ENCODE results near the gene CPSF4. TPM values are rescaled to one million over a fixed set of nuclear protein-coding genes. Genes with fewer than 3 reads are reported as not detected.
"Not testable (repeated sequence)": the region's sequence is repeated elsewhere in the genome, so short reads cannot be mapped to it uniquely, and the experiment has no call there.

CPSF4 gene
- total RNA-seq, 1 donor from 2014 or later, result 23.8 TPM

- ATAC-seq, result no peak
Observed at GRCh38 chr7:99497766-99498545, 59.2 kb downstream of the CPSF4 start.

DNA sequence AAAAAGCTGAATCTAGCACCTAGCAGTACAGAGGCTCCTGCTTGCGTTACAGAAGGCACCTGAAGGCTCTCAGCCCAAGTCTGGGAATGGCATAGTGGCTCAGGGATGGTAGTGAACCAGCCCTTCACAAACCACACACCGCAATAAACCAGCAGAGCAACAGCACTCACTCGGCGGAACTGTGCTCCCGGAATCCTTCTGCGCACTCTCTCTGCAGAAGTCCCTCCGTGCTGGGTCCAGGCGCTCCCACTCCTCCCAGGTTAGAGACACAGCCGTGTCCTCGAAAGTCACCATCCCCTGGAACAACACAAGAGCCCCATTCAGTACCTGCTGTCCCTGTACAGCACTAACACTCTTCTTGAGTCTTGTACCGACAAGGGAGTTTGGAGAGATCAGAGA lies 59.8 kb downstream of the CPSF4 start:
- peak; percentile 7 for ATAC-seq

DNA sequence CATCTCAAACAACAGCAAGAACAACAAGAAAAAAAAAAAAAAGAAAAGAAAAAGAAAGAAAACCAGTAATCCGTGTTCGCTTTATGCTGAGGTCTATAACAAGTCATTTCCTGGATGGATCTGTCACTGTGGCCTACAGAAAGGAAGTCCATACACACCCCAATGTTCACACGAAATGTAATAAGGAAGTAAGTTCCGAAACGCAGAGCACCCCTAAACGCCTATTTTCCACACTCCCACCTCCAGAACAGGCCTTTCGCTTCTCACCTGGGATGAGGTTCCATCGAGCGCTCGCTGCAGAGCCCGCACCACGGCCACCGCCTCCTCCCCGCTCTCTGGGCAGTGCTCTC lies 60.6 kb downstream of the CPSF4 start:
- peak; percentile 61 for ATAC-seq

DNA sequence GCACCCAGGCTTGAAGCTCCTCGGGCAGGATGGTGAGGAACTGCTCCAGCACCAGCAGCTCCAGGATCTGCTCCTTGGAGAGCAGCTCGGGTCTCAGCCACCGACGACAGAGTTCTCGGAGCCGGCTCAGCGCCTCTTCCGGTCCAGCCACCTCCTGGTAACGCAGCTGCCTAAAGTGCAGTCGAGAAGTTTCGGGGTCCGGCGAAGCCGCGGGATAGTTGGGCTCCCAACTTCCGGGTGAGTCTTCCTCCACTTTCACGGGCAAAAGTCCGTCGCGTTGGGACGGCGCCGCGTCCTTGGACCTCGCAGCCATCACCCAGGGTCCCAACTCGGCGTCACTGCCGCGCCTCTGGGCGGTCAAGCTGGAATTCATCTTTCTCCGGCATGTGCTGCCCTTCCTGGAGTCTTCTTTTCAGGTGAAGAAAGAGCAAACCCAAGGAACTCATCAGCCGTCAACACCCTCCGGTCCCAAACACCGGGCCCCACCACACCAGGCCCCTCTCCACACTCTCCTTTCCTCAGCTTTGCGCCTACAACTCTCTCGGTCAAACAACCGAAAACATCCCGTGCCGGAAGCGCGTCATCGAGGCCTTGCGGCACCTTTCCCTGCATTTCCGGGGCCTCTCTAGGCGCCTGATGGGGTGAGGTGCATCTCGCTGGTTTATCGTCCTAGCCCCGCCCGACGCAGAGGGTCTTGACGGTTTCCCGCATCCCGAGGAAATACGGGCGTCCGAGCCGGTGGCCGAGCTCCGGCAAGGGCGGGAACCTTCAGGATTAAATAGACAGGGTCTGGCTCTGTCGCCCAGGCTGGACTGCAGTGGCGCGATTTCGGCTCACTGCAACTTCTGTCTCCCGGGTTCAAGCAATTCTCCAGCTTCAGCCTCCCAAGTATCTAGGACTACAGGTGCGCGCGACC lies 61.2 kb downstream of the CPSF4 start, which contains the start of gene ZNF394:
TSS of gene ZNF394 (minus strand) at position 561 of the 916 bp plus-strand sequence. CDS start at position 373, 188 bp downstream.
- peak; percentile 63 for ATAC-seq

DNA sequence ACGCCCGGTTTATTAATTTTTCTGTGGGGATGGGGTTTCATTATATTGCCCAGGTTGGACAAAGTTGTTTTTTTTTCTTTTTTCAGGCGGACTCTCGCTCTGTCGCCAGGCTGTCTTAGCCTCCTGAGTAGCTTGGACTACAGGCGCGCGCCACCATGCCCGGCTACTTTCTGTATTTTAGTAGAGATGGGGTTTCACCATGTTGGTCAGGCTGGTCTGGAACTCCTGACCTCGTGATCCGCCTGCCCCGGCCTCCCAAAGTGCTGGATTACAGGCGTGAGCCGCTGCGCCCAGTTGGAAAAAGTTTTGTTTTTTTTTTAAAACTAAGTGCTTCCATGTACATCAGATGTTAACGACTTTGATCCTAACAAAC lies 61.9 kb downstream of the CPSF4 start:
- ATAC-seq, result no peak

GRCh38 chr7:99501236-99501635 lies 62.5 kb downstream of the CPSF4 start:
- not testable (repeated sequence) for ATAC-seq

DNA sequence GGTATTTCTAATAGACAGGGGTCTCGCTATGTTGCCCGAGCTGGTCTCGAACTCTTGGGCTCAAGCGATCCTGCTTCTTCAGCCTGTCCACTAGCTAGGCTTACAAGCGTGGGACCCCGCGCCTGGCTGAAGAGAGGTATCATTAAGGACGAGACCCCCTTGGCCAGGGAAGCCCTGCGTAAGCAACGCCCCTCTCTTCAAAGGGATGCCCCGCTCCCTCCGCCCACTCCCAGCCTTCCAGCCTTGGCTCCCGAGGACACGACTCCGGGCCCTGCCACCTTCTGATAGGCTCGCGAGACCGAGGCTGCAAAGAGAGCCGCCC lies 65.5 kb downstream of the CPSF4 start:
- ATAC-seq, result peak; percentile 93

- peak; percentile 95 for ATAC-seq
Observed at GRCh38 chr7:99504603-99505323, 66.0 kb downstream of the CPSF4 start, which contains the start of gene ZKSCAN5. ZKSCAN5 (plus strand) TSS chr7:99504662; CDS start chr7:99506045, 1,383 bp downstream.

- no peak for ATAC-seq
Observed at GRCh38 chr7:99505324-99505662, 66.5 kb downstream of the CPSF4 start.

Other genes starting within 250 kb of the CPSF4 start
- gene KPNA7, start 230.8 kb upstream of the CPSF4 start, total RNA-seq, result 0.72 TPM
- not detected for gene MYH16, start 166.1 kb upstream of the CPSF4 start, total RNA-seq
- gene ARPC1A, start 113.0 kb upstream of the CPSF4 start, total RNA-seq, result 182 TPM
- 53.0 TPM for gene ARPC1B, start 64.2 kb upstream of the CPSF4 start, total RNA-seq
- gene PDAP1, start 30.3 kb upstream of the CPSF4 start, total RNA-seq, result 94.4 TPM
- gene BUD31, start 30.0 kb upstream of the CPSF4 start, total RNA-seq, result 98.9 TPM
- gene PTCD1, start 145 bp upstream of the CPSF4 start, total RNA-seq, result 4.0 TPM
- gene ATP5MF, start 27.2 kb downstream of the CPSF4 start, total RNA-seq, result 409 TPM
- 4.2 TPM for gene ZNF789, start 33.9 kb downstream of the CPSF4 start, total RNA-seq
- 15.4 TPM for gene ZNF394, start 61.3 kb downstream of the CPSF4 start, total RNA-seq
- 3.3 TPM for gene ZKSCAN5, start 65.7 kb downstream of the CPSF4 start, total RNA-seq
- gene FAM200A, start 113.2 kb downstream of the CPSF4 start, total RNA-seq, result 3.3 TPM
- gene ZNF655, start 119.7 kb downstream of the CPSF4 start, total RNA-seq, result 49.9 TPM
- gene TMEM225B, start 159.3 kb downstream of the CPSF4 start, total RNA-seq, result 1.00 TPM
- gene ZSCAN25, start 178.0 kb downstream of the CPSF4 start, total RNA-seq, result 9.6 TPM
- gene CYP3A5, start 241.1 kb downstream of the CPSF4 start, total RNA-seq, result 26.4 TPM